Muscle of arm (tissue), 12 donors: ENCODE measurements around the gene CNTNAP1. TPM values are rescaled to one million over a fixed set of nuclear protein-coding genes. Genes with fewer than 3 reads are reported as not detected.

Experiments used
- DNase-seq: peaks from one replicate; pipeline ENCODE4 v3.0.0-alpha.2; 2013
- polyA plus RNA-seq, 12 donors: library from polyadenylated mRNA; unstranded; fragments of 120-200 nt; gene quantifications; one replicate each; pipeline ENCODE4 v1.2.1, GENCODE V29; 2013; ENCODE audit not compliant: insufficient read length in 12 of 12

CNTNAP1 gene
- polyA plus RNA-seq, 12 donors: 8.3 to 22.3 (median 11.4) TPM; not detected in 1

GRCh38 chr17:42669977-42670788 is 12.1 kb upstream of the CNTNAP1 start:
- no peak for DNase-seq

DNA sequence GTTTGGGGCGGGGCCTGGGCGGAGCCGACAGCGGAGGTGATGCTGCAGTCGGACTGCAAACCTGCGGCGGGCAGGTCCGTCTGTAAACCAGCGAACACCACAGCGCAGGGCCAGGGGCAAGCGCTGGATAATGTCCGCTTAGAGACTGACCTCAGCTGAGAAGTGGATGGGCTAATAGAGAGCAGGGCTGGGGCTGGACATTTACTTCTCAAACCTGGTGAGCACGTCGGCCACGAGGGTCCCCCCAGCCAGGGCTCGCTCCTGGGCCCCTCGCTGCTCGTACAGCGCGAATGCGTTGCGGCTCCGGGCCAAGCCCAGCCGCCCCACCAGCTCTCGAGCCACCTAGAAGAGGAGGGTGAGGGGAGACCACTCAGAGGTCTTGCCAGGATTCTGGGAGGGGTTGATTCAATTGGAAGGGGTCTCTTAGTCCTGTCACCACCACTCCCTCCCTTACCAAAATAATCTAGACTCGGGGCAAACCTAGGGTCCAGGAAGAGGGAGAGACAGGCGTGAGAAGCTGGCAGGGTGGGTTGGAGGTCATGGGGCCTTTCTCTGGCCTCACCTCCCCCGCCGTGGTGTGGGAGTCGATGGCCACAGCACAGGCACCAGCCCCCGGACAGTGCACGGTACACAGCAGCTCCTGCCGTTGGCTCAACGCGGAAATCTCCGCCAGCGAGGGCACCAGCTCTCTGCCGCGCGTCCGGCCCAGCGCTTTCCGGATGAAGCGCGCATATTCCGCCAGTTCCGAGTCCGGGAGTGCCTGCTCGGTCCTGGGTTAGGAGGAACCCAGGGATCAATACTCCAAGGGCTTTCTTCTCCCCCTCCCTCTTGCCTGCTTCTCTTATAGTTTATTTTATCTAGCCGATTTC is 11.3 kb upstream of the CNTNAP1 start:
- DNase-seq: no peak

- no peak for DNase-seq
Observed at GRCh38 chr17:42672038-42672437, 10.3 kb upstream of the CNTNAP1 start.

GRCh38 chr17:42673266-42673884 is 9.0 kb upstream of the CNTNAP1 start:
- DNase-seq: no peak

DNA sequence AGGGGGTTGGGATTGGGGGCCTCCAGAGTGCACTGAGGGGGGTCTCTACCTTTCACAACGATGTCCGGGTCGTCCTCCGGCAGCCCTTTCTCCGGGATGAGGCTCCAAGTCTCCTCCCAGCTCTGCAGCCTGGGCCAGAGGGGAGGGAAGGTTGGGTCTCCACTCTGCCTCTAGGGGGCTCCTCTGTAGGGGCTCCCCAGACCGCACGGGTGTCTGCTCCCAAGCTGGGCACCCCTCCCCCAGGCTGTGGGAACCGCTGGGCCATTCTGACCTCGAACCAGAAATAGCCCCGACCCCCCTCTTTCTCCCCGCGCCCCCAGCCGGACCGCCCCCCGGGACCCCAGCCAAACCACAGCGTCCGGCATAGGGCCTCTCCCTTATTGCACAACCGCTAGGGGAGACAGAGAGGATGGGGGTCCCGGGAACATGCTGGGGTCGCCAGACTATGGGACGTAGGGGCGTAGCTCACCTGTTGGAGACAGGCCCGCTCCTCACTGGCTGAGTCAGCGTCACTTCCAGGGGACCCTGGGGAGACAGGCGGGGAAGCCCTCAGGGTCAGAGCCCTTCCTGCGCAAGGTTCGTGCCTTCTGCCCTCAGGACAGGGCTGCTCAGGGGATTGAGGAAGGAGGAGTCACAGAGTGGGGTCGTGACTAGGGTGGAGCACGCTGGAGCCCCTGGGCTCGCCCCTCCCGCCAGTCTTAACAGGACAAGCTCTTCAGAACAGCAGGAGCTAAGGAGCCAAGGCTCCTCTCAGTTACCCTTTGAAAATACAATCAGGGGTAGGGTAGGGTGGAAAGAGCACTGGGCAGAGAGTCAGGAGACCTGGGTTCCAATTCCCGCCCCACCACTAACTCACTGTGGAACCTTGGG is 8.2 kb upstream of the CNTNAP1 start:
- DNase-seq: no peak

GRCh38 chr17:42674755-42675347 is 7.5 kb upstream of the CNTNAP1 start:
- DNase-seq: no peak

DNA sequence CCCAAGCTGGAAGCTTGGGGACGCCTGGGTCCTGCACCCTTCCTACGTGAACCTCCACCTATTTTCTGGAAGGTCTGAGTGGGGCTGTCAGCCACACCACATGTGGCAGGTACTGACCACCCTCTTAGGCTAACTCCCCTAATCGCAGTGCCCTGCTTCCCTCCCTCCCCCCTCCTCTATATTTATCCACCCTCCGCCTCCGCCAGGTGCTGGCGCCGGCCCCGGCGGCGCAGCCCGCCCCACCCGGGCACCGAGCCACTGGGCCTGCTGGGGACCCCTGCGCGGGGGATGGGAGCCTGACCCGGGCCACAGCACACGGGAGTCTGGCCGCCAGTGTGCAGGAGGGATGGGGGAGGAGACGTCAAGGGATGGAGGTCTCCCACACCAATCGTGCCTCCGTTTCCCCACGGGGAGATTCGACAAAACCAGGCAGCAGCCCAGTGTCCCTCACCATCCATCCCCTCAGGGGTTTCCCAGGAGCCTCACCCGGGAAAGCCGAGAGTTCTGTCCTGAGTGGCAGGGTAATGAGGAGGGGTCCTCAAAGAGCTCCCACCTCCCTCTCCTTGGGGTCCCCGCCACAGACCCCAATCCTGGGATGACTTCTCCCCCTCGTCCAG is 6.9 kb upstream of the CNTNAP1 start:
- DNase-seq: no peak

- DNase-seq: no peak
Observed at GRCh38 chr17:42675965-42676423, 6.3 kb upstream of the CNTNAP1 start.

DNA sequence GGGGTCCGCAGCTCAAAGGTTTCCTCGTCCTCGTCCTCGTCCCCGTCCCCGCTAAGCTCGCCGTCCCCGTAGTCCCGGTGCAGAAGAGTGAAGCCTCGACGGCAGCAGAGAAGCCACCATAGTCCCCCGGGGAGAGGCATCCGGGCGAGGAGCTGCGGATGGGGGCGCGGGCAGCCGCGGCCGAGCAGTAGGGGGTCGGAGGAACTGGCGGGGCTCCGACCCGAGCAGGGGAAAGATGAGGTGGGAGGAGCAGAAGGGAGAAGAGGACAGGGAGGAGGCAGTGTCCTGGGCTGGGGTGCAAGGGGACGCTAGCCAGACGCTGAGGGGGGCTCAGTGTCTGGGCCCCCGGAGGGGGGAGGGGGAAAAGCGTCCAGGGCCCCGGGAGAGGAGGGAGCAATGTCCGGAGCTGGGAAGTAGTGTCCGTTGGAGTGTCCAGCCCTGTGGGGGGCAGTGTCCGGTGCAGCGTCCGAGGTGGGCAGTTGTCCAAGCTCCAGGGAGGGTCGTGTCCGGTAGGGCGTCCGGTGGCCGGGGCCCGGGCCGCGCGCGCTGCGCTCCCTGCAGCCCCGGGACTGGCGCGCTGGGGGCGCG is 5.8 kb upstream of the CNTNAP1 start, which contains the start of gene PLEKHH3:
Gene PLEKHH3, minus strand, starts transcription at position 571 of the 588 bp plus-strand sequence. Its CDS starts 431 bp downstream, at position 140.
- no peak for DNase-seq

DNA sequence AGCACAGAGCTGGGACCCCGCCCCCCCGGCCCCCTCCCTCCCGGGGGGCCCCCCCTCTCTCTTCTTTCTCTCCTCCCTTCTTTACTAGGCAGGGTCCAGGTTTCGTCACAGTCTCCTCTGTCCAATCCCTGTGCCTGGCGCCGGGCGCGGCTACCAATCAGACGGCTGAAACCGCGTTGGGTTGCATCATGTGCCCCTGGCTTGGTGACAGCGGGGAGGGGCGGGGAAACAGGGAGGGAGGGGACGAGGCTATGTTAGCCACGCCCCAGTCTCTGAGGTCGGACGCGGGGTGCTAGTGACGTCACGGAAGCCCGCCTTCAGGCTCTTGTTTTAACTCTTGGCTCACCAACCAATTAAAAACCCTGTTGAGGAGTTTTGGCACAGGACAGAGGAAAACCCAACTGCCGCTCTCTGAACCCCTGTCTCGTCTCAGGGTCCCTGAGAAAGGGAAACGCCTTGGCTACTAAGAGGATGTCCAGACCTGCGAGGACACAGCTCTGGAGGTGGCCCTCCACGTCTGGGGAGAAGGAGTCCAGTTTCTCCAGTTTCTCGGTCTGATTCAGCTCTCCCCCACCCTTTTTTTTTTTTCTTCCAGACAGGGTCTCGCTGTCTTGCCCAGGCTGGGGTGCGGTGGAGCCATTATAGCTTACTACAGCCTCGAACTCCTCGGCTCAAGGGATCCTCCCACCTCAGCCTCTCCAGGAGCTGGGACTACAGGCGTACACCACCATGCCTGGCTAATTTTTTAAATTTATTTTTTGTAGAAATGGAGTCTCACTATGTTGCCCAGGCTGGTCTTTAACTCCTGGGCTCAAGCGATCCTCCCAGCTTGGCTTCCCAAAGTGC is 5.1 kb upstream of the CNTNAP1 start:
- peak; percentile 100 for DNase-seq

GRCh38 chr17:42677921-42678781 is 4.2 kb upstream of the CNTNAP1 start:
- DNase-seq: peak; percentile 85

DNA sequence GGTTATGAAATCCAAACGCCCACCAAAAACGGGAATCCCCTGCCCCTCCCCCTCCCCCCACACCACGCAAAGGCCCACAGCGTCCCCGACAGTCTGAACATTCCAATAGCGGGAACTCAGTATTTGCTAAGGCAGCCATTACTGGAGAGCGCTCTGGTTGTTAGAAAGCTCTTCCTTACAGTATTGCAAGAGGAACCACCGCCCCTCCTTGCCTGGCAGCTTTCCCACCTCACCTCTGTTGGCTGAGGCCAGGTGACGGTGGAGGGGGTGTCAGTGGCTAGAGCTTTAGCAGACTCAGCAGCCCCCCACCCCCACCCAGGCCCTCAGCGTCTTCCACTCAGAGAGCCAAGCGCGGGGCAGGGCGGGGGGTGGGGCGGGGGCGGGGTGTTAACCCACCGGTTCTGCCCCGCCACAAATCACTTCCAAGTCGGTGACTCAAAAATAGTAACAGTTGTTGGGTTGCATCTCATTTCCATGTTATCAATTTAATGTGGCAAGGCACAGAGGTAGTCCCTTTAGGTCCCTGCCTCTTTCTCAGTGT is 3.3 kb upstream of the CNTNAP1 start:
- DNase-seq: peak; percentile 38

DNA sequence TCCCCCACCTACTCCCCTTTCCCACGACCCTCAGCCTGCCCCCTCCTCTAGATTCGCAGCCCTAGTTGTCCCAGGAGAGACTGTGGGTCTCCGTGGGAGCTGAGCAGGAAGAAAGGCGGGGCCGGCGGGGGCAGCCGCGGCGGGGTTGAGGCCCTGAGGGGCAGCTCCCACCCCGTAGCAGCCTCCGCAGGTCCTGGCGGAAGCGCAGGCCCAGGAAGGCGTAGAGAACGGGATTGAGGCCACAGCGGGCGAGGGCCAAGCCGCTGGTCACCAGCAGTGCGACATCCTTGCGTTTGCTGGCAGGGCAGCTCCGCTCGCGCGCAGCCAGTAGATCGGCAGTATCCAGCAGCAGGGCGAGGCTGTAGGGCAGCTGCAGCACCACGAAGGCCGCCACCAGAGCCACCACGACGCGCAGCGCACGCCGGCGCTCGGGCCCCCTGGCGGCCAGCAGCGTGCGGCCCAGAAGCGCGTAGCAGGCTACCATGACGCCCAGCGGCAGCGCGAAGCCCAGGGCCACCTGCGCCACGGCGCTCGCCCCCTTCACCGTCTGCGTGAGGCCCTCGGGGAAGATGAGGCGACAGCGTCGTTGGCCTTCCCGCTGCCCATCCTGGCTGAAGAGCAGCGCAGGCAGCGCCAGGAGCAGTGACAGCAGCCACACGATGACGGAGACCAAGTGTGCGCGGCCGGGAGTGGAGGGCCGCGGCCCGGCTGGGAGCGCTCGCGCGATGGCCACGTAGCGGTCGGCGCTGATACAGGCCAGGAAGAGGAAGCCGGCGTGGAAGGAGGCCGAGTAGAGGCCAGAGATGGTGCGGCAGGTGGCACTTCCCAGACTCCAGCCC is 2.6 kb upstream of the CNTNAP1 start:
- DNase-seq: peak; percentile 79

DNA sequence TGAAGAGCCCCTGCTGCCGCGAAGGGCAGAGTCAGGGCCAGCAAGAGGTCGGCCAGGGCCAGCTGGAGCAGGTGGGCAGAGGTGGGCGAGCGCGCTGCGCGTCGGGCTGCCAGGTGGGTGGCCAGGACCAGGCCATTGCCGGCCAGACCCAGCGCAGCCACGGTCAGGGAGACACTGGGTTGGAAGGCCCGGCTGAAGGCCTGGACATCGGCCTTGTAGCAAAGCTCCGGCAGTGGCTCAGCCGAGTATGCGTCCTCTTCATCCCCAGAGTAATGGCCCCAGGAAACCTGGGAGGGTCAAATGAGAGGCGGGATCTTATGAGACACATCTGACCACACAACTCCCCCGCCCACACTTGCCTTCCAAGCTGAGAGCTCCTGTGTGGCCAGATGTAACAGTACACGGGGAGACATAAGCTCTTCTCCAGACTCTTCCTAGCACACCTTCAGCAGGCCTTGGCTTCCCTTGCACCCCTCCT is 2.0 kb upstream of the CNTNAP1 start:
- DNase-seq: no peak

DNA sequence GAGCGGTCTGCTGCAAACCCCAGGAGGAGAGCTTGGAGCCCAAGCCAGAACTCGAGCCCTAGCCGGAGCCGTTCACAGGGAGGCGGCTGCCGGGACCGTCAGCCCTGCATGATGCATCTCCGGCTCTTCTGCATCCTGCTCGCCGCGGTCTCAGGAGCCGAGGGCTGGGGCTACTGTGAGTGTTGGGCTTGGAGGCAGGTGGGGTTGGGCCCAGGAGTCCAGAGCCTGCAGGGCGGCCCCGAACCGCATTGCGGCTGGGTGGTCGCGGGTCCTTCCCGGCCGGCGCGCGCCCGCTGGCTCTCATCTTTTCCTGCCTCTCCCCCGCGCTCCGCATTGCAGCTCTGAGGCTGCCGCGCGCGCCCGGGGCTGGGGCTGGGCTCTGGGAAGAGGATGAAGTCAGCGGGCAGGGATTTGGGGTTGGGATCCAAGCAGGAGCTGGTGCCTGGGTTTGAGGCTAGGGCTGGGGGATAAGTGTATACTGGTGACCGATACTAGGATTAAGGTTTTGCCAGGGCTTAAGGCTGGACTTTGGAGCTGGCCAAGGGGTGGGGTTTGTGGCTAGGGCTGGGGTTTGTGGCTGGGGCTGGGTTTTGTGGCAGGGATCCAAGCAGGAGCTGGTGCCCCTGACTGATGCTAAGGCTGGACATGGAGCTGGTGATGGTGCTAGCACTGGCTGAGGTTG is 532 bp downstream of the CNTNAP1 start:
- DNase-seq: peak; percentile 67
